Mammary epithelial cell (primary cell): ENCODE data around the gene PKD1.
"Not testable (repeated sequence)": the region's sequence is repeated elsewhere in the genome, so short reads cannot be mapped to it uniquely, and the experiment has no call there.

Experiments
- CTCF ChIP-seq, 2 donors: IDR thresholded peaks in 1 of 2; conservative IDR thresholded peaks in 1 of 2; 2 replicates each; pipeline ENCODE4 v1.5.1; 2011 to 2012; ENCODE audit warnings: inconsistent platforms in 2 of 2, low read length in 2 of 2, mild to moderate bottlenecking in 2 of 2, control low read depth in 1 of 2, low read depth in 1 of 2; ENCODE audit not compliant: insufficient read depth in 1 of 2; ENCODE audit errors: extremely low read depth in 1 of 2
- EZH2 ChIP-seq: IDR thresholded peaks from 2 replicates; pipeline ENCODE4 v1.6.1; 2012; ENCODE audit warnings: low read length, inconsistent platforms, borderline replicate concordance

GRCh38 chr16:2109271-2109580 is 26.5 kb downstream of the PKD1 start:
- not testable (repeated sequence) for TF ChIP-seq CTCF (conservative IDR thresholded peaks at IDR 0.05 in 1 of 2, IDR thresholded peaks at IDR 0.05 in 1 of 2; ENCODE audit: extremely low read depth in 1 of 2, insufficient read depth in 1 of 2, low read depth in 1 of 2, low read length in 2 of 2); EZH2
